Epithelial cell of esophagus (primary cell): Measurements from ENCODE around the gene ABL2.

Experiments
- DNase-seq: peaks from one replicate; pipeline ENCODE4 v3.0.0; 2010; ENCODE audit warnings: low read depth
- H3K4me3 ChIP-seq: 2 replicates; pipeline ENCODE4 v1.5.1; 2011; ENCODE audit warnings: mild to moderate bottlenecking, low read length, control low read depth
- CTCF ChIP-seq: IDR thresholded peaks from 2 replicates; pipeline ENCODE4 v1.5.1; 2011; ENCODE audit warnings: low read depth, mild to moderate bottlenecking, low read length, control low read depth, inconsistent platforms; ENCODE audit not compliant: insufficient read depth; ENCODE audit errors: missing control alignments

The ABL2 gene

GRCh38 chr1:179092896-179093461, 136.5 kb downstream of the ABL2 start:
- no peak overlapping the region for H3K4me3 ChIP-seq
- TF ChIP-seq CTCF, result no peak
- no peak for DNase-seq

GRCh38 chr1:179091691-179092165, 137.7 kb downstream of the ABL2 start:
- H3K4me3 ChIP-seq, result no peak overlapping the region
- no peak for TF ChIP-seq CTCF
- peak; percentile 38 for DNase-seq

- no peak for TF ChIP-seq CTCF
- DNase-seq, result no peak
- H3K4me3 ChIP-seq, result no peak overlapping the region
Measured at GRCh38 chr1:179090923-179091322, 138.6 kb downstream of the ABL2 start.

- TF ChIP-seq CTCF, result no peak
- no peak overlapping the region for H3K4me3 ChIP-seq
- DNase-seq, result no peak
Measured at GRCh38 chr1:179090522-179090921, 139.0 kb downstream of the ABL2 start.

DNA sequence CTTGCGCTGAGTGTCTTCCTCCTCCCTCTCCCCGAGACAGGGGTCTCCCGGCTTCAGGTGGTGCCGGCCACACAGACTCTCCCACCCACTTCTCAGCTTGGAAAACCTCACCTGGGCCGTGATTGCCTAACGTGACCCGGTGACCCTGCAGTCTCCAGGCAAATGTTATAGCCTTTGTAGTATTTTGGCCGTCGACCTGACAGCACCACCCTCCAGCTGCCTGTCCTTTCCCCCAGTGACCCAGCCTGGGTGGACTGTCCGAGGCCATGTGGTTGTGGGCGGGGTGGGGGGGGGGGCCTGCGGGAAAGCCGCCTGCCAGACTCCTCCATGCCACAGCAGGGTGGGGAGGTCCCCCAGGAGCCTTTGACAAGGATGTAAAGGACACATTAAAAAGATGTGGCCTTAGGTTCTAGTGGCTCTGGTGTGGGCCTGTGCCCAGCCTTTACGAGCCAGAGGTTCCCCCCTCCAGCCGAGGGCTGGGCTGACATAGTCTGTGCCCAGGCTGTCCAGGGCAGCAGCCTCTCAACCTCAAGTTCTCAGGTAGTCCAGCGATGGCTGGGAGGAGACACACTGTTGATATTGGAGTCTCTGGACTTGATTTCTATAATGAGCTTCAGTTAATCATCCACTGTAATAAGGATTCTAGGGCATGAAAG, 139.5 kb downstream of the ABL2 start:
- no peak overlapping the region for H3K4me3 ChIP-seq
- DNase-seq, result no peak
- TF ChIP-seq CTCF, result no peak

DNA sequence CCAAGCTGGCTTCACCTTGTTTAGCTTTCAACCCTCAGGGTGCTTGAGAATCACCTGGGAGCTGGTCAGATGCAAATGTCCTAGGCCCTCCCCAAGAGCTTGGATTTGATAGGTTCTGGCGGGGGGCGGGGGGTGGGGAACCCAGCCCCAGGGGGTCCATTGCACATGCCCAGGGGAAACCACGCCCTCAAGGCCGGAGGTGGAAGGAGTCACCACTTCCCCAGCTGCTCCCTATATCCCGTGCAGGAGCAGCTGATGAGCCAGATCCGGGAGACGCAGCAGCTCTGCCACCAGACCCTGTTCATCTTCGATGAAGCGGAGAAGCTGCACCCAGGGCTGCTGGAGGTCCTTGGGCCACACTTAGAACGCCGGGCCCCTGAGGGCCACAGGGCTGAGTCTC, 141.8 kb downstream of the ABL2 start:
- no peak for TF ChIP-seq CTCF
- no peak for DNase-seq
- no peak overlapping the region for H3K4me3 ChIP-seq

- no peak for DNase-seq
- TF ChIP-seq CTCF, result no peak
- H3K4me3 ChIP-seq, result no peak overlapping the region
Measured at GRCh38 chr1:179083533-179083932, 145.9 kb downstream of the ABL2 start.
